SK-N-MC (cell line): ENCODE results near the gene EXOSC3.

ENCODE experiments used
- EZH2 ChIP-seq: fragments of 200-600 bp; sonication (generic); IDR thresholded peaks from one replicate; pipeline ENCODE4 v1.6.1; 2017; ENCODE audit warnings: antibody characterized with exemption
- POLR2AphosphoS5 ChIP-seq: IDR thresholded peaks from 2 replicates; pipeline ENCODE4 v1.6.1; 2012; ENCODE audit warnings: mild to moderate bottlenecking, low read depth, low read length, borderline replicate concordance

DNA sequence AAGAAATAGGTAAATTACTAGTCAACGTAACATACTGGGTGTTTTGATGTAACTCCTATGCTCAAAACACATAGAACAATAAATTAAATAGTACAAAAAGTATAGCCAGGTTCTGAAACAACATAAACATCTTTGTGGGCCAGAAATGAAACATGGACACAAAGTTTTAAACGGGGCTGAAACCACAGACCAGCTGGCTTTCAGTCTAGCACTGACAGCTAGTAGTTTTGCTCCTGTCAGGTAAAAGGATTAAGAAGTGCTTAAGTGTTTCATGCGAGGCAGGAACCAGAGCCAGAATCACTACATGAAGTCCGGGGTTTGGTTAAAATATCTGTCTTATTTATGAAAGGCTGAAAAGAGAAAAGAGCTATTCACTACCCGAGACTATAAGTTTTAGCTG, 35.3 kb upstream of the EXOSC3 start:
- TF ChIP-seq POLR2AphosphoS5: no peak
- TF ChIP-seq EZH2: no peak
